A549 (cell line): ENCODE measurements around the gene NT5C3A. TPM values are rescaled to one million over a fixed set of nuclear protein-coding genes. Genes with fewer than 3 reads are reported as not detected.

Source experiments
- ATAC-seq, 2 experiments: fragments of 200-7000 bp in 1 of 2; fragments of >200 bp in 1 of 2; cut with Nextera tagmentation in 1 of 2; cut with Tn5 transposase in 1 of 2; 3 replicates each; pipeline versions ENCODE4 v1.8.0 to v1.9.1; 2018 to 2020; ENCODE audit warnings: mild to moderate bottlenecking in 1 of 2, moderate library complexity in 1 of 2
- CTCF ChIA-PET: fragments of 300-600 bp; sonication (Branson Sonifier 250); formaldehyde crosslinking; extraction: SDS; loops from one replicate; lab custom pipeline; 2021; ENCODE audit warnings: antibody characterized with exemption, inconsistent platforms; lab: Yijun Ruan, JAX
- POLR2A ChIA-PET: fragments of 350-600 bp; formaldehyde crosslinking; extraction: SDS; loops from one replicate; lab custom pipeline; 2021; ENCODE audit warnings: antibody characterized with exemption, inconsistent platforms; lab: Yijun Ruan, JAX
- DNase-seq, 2 experiments: peaks; one replicate each; pipeline versions ENCODE4 v3.0.0 to v3.0.0-alpha.2; 2011 to 2016; ENCODE audit warnings: low read depth in 1 of 2, low spot score in 1 of 2
- FAIRE-seq: peaks from 2 replicates; lab custom pipeline; 2011; peaks lifted over from hg19 to GRCh38; lab: Jason Lieb, UNC
- H3K27ac ChIP-seq, 2 experiments: fragments of >200 bp; sonication (Bioruptor Twin); formaldehyde crosslinking; 3 replicates each; pipeline ENCODE4 v1.5.1; 2016 to 2017
- H3K4me1 ChIP-seq: fragments of >200 bp; sonication (Bioruptor Twin); formaldehyde crosslinking; 3 replicates; pipeline ENCODE4 v1.6.1; 2016
- H3K4me2 ChIP-seq: fragments of >200 bp; sonication (Bioruptor Twin); formaldehyde crosslinking; 3 replicates; pipeline ENCODE4 v1.6.1; 2016
- H3K4me3 ChIP-seq: fragments of >200 bp; sonication (Bioruptor Twin); formaldehyde crosslinking; 3 replicates; pipeline ENCODE4 v1.5.1; 2016
- H3K9me3 ChIP-seq: fragments of >200 bp; sonication (Bioruptor Twin); formaldehyde crosslinking; 3 replicates; pipeline ENCODE4 v1.6.1; 2016
- CBX2 ChIP-seq: fragments of 200-600 bp; sonication (generic); IDR thresholded peaks from 2 replicates; pipeline ENCODE4 v1.6.1; 2016; ENCODE audit warnings: low read depth, mild to moderate bottlenecking, borderline replicate concordance
- FOSB ChIP-seq: fragments of 250-450 bp; sonication (Bioruptor Pico); IDR thresholded peaks from 2 replicates; pipeline ENCODE4 v1.5.0; 2020; ENCODE audit warnings: mild to moderate bottlenecking, moderate library complexity
- FOSL2 ChIP-seq, 2 experiments: fragments of 450-650 bp in 1 of 2; fragments of >200 bp in 1 of 2; sonication (Bioruptor Twin) in 1 of 2; formaldehyde crosslinking; IDR thresholded peaks; 2 replicates each; pipeline versions ENCODE4 v1.5.0 to v1.6.1; 2016 to 2020; ENCODE audit warnings: mild to moderate bottlenecking in 1 of 2, moderate library complexity in 1 of 2
- FOXS1 ChIP-seq: fragments of 250-450 bp; sonication (Bioruptor Pico); IDR thresholded peaks from 2 replicates; pipeline ENCODE4 v1.5.0; 2020; ENCODE audit warnings: mild to moderate bottlenecking, moderate library complexity
- HDAC2 ChIP-seq: fragments of 200-600 bp; sonication (generic); IDR thresholded peaks from 2 replicates; pipeline ENCODE4 v1.6.1; 2016
- HOXA7 ChIP-seq: fragments of 250-450 bp; sonication (Bioruptor Pico); IDR thresholded peaks from 2 replicates; pipeline ENCODE4 v1.5.0; 2020; ENCODE audit warnings: mild to moderate bottlenecking, moderate library complexity
- HOXB13 ChIP-seq: fragments of 250-450 bp; sonication (Bioruptor Pico); IDR thresholded peaks from 2 replicates; pipeline ENCODE4 v1.5.0; 2020; ENCODE audit warnings: low read depth, mild to moderate bottlenecking, moderate library complexity
- KDM1A ChIP-seq: fragments of 200-600 bp; sonication (generic); IDR thresholded peaks from 2 replicates; pipeline ENCODE4 v1.6.1; 2016; ENCODE audit warnings: low read depth, mild to moderate bottlenecking
- KDM5A ChIP-seq: fragments of 200-600 bp; sonication (generic); IDR thresholded peaks from 2 replicates; pipeline ENCODE4 v1.6.1; 2016; ENCODE audit warnings: antibody characterized with exemption, mild to moderate bottlenecking
- MAFK ChIP-seq: fragments of 450-650 bp; IDR thresholded peaks from 2 replicates; pipeline ENCODE4 v1.6.1; 2014; ENCODE audit not compliant: partially characterized antibody
- NPAS2 ChIP-seq: fragments of 250-450 bp; sonication (Bioruptor Pico); IDR thresholded peaks from 2 replicates; pipeline ENCODE4 v1.8.0; 2022; ENCODE audit warnings: mild to moderate bottlenecking, moderate library complexity, borderline replicate concordance
- PHF8 ChIP-seq: fragments of 200-600 bp; sonication (generic); IDR thresholded peaks from 2 replicates; pipeline ENCODE4 v1.6.1; 2016; ENCODE audit warnings: low read depth, mild to moderate bottlenecking, antibody characterized with exemption, moderate library complexity, borderline replicate concordance
- POLR2A ChIP-seq: IDR thresholded peaks from 2 replicates; pipeline ENCODE4 v1.6.1; 2012; ENCODE audit warnings: mild to moderate bottlenecking, low read length
- RARB ChIP-seq: fragments of 250-450 bp; sonication (Bioruptor Pico); IDR thresholded peaks from 2 replicates; pipeline ENCODE4 v1.8.0; 2021; ENCODE audit warnings: mild to moderate bottlenecking, moderate library complexity
- RCOR1 ChIP-seq: fragments of 150-350 bp; IDR thresholded peaks from 2 replicates; pipeline ENCODE4 v1.6.1; 2014; ENCODE audit warnings: antibody characterized with exemption, low read length, low read depth
- SMC3 ChIP-seq: fragments of >200 bp; sonication (Bioruptor Twin); formaldehyde crosslinking; IDR thresholded peaks from 3 replicates; pipeline ENCODE4 v1.6.1; 2018; ENCODE audit warnings: inconsistent platforms
- TFCP2L1 ChIP-seq: fragments of 250-450 bp; sonication (Bioruptor Pico); IDR thresholded peaks from 2 replicates; pipeline ENCODE4 v1.5.0; 2021; ENCODE audit warnings: mild to moderate bottlenecking
- ZSCAN20 ChIP-seq: fragments of 250-450 bp; sonication (Bioruptor Pico); IDR thresholded peaks from 2 replicates; pipeline ENCODE4 v1.8.0; 2022; ENCODE audit warnings: mild to moderate bottlenecking, moderate library complexity
- WGBS: methylation state at CpG from one replicate; pipeline ENCODE4 v1.1.6; 2017; ENCODE audit errors: missing lambda C conversion rate; 5-methylcytosine and 5-hydroxymethylcytosine counted together
- polyA plus RNA-seq, 4 experiments: library from polyadenylated mRNA; depleted of rRNA in 3 of 4; stranded (reverse); fragments of >200 nt; fragmentation: RNase III in 1 of 4; extraction: RNeasy Plus Mini Kit Qiagen cat#74134 plus additional on column Dnase treatment in 1 of 4; gene quantifications; 2 replicates in 3 of 4; 3 replicates in 1 of 4; pipeline ENCODE4 v1.2.3, GENCODE V29; 2011 to 2017
- TF ChIP-seq, protein P1 (sequence below): IDR thresholded peaks from 2 replicates; pipeline ENCODE4 v1.6.1; 2012
- TF ChIP-seq, protein P2 (sequence below): fragments of 450-650 bp; IDR thresholded peaks from 2 replicates; pipeline ENCODE4 v1.6.1; 2014; ENCODE audit warnings: antibody characterized with exemption
- TF ChIP-seq, protein P3 (sequence below): IDR thresholded peaks from 2 replicates; pipeline ENCODE4 v1.6.1; 2012; ENCODE audit warnings: low read depth, borderline replicate concordance

NT5C3A gene
- polyA plus RNA-seq, 2 of the 4 experiments (the other 2 are of a cell fraction), result 38.2 to 59.6 TPM

DNA sequence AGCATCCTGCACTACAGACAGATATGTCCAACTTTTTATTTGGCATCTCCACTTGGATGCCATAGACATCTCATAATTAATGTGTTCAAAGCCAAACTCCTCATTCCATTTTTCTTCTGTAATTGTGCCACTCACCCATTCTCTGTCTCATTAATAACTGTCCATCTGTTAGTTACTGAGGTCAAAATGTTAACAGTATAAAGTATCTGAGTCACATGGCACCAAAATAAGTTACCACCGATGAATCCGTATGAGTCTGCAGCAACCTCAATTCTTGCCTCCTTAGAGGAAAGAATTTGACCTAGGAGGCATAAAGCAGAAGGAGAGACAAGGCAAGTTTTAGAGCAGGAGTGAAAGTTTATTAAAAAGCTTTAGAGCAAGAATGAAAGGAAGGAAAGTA lies 16.5 kb upstream of the NT5C3A start:
- CTCF ChIA-PET, result no interaction called here
- DNase-seq, result no peak
- H3K4me2 ChIP-seq, result no peak overlapping the region
- H3K9me3 ChIP-seq, result no peaks in the 10 kb centered on the region; the same call in 2 of the 3 replicates
- TF ChIP-seq MAFK (no peak), CBX2 (no peak), KDM5A (no peak), HDAC2 (no peak)
- TF ChIP-seq, protein P1, sequence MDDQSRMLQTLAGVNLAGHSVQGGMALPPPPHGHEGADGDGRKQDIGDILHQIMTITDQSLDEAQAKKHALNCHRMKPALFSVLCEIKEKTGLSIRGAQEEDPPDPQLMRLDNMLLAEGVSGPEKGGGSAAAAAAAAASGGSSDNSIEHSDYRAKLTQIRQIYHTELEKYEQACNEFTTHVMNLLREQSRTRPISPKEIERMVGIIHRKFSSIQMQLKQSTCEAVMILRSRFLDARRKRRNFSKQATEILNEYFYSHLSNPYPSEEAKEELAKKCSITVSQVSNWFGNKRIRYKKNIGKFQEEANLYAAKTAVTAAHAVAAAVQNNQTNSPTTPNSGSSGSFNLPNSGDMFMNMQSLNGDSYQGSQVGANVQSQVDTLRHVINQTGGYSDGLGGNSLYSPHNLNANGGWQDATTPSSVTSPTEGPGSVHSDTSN, result no peak
- FAIRE-seq, result no peak
- no peaks in the 10 kb centered on the region for H3K4me1 ChIP-seq
- POLR2A ChIA-PET, result no interaction called here
- WGBS, result 33% methylated on average over 2 of the region's 2 CpGs
- ATAC-seq, result no peak; a peak in 1 of 6 replicates
- H3K4me3 ChIP-seq, result no peak overlapping the region
- H3K27ac ChIP-seq, result no peak overlapping the region

DNA sequence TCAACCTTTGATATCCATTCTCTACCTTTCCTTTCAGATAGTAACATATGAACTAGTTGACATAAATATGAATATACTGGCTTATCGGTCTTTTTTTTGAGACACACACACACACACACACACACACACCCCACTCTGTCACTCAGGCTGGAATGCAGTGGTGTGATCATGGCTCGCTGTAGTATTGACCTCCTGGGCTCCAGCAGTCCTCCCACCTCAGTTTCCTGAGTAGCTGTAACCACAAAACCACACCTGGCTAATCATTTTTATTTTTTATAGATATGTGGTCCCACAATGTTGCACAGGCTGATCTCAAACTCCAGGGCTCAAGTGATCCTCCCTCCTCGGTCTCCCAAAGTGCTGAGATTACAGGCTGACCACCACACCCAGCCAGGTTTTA lies 14.2 kb upstream of the NT5C3A start:
- POLR2A ChIA-PET, result interaction anchor here (1.0 kb wide), 1 partner anchor 14 kb away, joined by 3 read pairs; the partner anchor contains the start of gene NT5C3A
- ATAC-seq (no peak), FAIRE-seq (no peak), DNase-seq (no peak)
- CTCF ChIA-PET, result interaction anchor here (0.9 to 3.8 kb wide), 2 partner anchors 32 to 148 kb away, joined by 3 to 19 read pairs; partner anchors contain the start of gene RP9
- Histone ChIP-seq H3K4me2 (no peak overlapping the region), H3K4me3 (no peak overlapping the region), H3K9me3 (no peaks in the 10 kb centered on the region; the same call in 2 of the 3 replicates), H3K4me1 (no peaks in the 10 kb centered on the region), H3K27ac (no peak overlapping the region)
- TF ChIP-seq HDAC2 (no peak), TFCP2L1 (CRISPR knock-in tag) (no peak), NPAS2 (no peak), FOSL2 (IDR thresholded peaks at IDR 0.05) (no peak), FOSL2 (CRISPR knock-in tag; IDR thresholded peaks at IDR 0.05) (no peak), PHF8 (no peak), FOXS1 (no peak), POLR2A (no peak)
- TF ChIP-seq, protein P2, sequence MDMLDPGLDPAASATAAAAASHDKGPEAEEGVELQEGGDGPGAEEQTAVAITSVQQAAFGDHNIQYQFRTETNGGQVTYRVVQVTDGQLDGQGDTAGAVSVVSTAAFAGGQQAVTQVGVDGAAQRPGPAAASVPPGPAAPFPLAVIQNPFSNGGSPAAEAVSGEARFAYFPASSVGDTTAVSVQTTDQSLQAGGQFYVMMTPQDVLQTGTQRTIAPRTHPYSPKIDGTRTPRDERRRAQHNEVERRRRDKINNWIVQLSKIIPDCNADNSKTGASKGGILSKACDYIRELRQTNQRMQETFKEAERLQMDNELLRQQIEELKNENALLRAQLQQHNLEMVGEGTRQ, result no peak
- TF ChIP-seq, protein P3, sequence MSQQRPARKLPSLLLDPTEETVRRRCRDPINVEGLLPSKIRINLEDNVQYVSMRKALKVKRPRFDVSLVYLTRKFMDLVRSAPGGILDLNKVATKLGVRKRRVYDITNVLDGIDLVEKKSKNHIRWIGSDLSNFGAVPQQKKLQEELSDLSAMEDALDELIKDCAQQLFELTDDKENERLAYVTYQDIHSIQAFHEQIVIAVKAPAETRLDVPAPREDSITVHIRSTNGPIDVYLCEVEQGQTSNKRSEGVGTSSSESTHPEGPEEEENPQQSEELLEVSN, result no peak
- 27% methylated on average over 3 of the region's 3 CpGs for WGBS

DNA sequence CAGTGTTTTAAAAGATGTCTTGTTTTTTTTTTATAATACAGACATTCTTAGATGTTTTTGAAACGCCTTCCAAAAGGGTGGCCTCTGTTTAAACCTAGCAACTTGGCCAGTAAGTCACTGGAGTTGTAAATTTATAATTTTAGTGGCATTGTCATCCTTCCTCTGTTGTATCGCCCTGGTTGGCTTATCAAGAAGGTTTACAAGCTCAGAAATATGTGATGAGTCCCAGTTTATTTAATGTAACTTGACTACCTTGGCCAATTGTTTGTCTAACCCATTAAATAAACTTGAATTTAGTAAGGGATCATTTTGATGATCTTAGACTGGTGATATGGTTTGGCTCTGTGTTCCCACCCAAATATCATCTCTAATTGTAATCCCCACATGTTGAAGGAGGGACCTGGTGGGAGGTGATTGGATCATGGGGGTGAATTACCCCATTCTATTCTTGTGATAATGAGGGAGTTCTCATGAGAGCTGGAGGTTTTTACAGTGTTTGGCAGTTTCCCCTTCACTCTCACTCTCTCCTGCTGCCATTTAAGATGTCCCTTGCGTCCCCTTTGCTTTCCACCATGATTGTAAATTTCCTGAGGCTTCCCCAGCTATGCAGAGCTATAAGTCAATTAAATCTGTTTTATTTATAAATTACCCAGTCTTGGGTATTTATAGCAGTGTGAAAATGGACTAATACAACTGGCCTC lies 13.4 kb upstream of the NT5C3A start:
- Histone ChIP-seq H3K4me2 (no peak overlapping the region), H3K4me1 (no peaks in the 10 kb centered on the region), H3K27ac (no peak overlapping the region), H3K9me3 (peaks cover 3% of the 10 kb centered on the region; the same call in 2 of the 3 replicates), H3K4me3 (no peak overlapping the region)
- ChIA-PET CTCF (interaction anchor here (3.8 kb wide), 1 partner anchor 33 kb away, joined by 19 read pairs; the partner anchor contains the start of gene RP9), POLR2A (no interaction called here)
- no peak for ATAC-seq
- TF ChIP-seq HOXB13 (CRISPR knock-in tag) (no peak), SMC3 (no peak), KDM1A (no peak), HOXA7 (CRISPR knock-in tag) (no peak)
- WGBS, result 20% methylated on average over 3 of the region's 3 CpGs
- no peak for FAIRE-seq
- no peak for DNase-seq

DNA sequence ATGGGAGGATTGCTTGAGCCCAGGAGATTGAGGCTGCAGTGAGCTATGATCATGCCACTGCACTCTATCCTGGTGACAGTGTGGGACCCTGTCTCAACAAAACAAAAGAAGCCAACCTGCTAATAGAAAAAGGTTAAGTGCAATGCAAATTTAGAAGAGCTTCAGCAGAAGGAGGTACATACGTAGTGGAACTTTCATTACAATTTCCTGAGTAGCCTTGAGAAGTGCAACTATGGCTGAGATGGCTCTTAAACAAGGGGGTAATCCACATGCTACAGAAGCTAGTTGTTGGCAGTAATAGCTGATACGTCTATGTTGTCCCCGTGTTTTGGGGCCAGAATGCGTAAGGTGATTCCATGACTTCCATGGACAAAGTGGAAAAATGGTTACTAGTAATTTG lies 10.7 kb upstream of the NT5C3A start:
- no peak for ATAC-seq
- DNase-seq, result no peak
- Histone ChIP-seq H3K4me2 (no peak overlapping the region), H3K27ac (no peak overlapping the region), H3K9me3 (peaks cover 22% of the 10 kb centered on the region), H3K4me3 (no peak overlapping the region), H3K4me1 (no peaks in the 10 kb centered on the region)
- 76% methylated on average over 4 of the region's 4 CpGs for WGBS
- CTCF ChIA-PET, result interaction anchor here (0.5 to 1.4 kb wide), 6 partner anchors 10 to 183 kb away, joined by 3 to 4 read pairs (median 3); partner anchors contain the start of gene RP9
- FAIRE-seq, result no peak
- no peak for TF ChIP-seq FOXS1
- TF ChIP-seq RCOR1, result no peak
- TF ChIP-seq ZSCAN20 (CRISPR knock-in tag), result no peak
- TF ChIP-seq FOSB, result no peak
- no peak for TF ChIP-seq RARB (CRISPR knock-in tag)
- no peak for TF ChIP-seq KDM1A
- POLR2A ChIA-PET, result interaction anchor here (0.8 to 1.6 kb wide), 3 partner anchors 10 to 116 kb away, joined by 3 to 9 read pairs (median 8); partner anchors contain the start of genes FKBP9 and NT5C3A
